ENCODE data around the gene MEGF11.

Gene MEGF11

GRCh38 chr15:66292571-66293418 is 39.2 kb upstream of the MEGF11 start:
- Histone ChIP-seq H3K27me3 (ENCODE audit: low read length) (no peaks in the 10 kb centered on the region), H3K9ac (ENCODE audit: low read length) (peak overlapping the region; percentile 82), H3K4me2 (ENCODE audit: low read depth, low read length, poor library complexity, severe bottlenecking) (peak overlapping the region; percentile 88), H4K20me1 (ENCODE audit: low read depth, low read length) (no peaks in the 10 kb centered on the region), H3K9me2 (replicated peaks; ENCODE audit: insufficient read depth, low read length) (no peaks in the 10 kb centered on the region), H3K79me2 (ENCODE audit: insufficient read depth, low read length) (peaks cover 30% of the 10 kb centered on the region), H3K36me3 (ENCODE audit: low read length) (no peaks in the 10 kb centered on the region), H3F3A (ENCODE audit: insufficient read depth) (peaks cover 15% of the 10 kb centered on the region), H3K4me3 (ENCODE audit: insufficient read depth, low read length, poor library complexity, severe bottlenecking) (peak overlapping the region; percentile 69), H2AFZ (ENCODE audit: low read depth, low read length, severe bottlenecking) (peak overlapping the region; percentile 95), H3K27ac (ENCODE audit: low read depth, low read length) (peak overlapping the region; percentile 89), H3K9me3 (ENCODE audit: insufficient read depth, low read length) (no peaks in the 10 kb centered on the region)
- no peak for TF ChIP-seq CTCF (IDR thresholded peaks at IDR 0.05; ENCODE audit: insufficient read depth, low read length, poor library complexity, severe bottlenecking)
- TF ChIP-seq EZH2phosphoT487 (conservative IDR thresholded peaks at IDR 0.05; ENCODE audit: low read length), result no peak

DNA sequence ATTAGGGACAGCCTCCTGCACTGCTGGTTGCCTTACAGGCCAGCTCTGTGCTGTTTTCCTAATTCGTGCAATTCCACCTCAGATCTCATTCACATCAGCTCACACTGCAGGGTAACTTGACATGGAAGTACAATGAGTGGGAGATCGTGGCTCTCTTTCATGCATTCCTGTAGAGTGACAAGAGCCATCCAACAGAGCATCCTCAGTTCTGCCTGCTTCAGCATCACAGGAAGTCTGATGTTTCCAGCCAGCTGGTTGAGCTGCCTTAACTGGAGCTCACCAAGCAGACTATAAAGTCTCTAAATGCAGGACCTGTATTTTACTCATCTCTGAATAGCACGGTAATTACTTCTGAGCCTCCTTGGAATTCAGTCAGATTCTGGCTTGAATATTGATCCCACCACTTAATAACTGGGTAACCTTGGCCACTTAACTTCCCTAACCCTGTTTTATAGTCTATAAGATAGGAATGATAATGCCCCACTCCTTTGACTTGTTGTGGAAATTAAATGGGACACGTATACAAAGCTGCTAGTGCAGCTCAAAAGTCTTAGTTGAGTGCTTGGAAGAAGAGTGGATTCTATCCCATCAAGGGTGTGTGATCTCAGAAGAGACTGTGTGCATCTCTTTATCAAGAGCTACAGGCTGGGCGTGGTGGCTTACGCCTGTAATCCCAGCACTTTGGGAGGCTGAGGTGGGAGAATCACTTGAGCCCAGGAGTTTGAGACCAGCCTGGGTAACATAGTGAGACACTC is 38.4 kb upstream of the MEGF11 start:
- no peaks in the 10 kb centered on the region for H3K9me3 ChIP-seq (ENCODE audit: insufficient read depth, low read length)
- H3K9ac ChIP-seq (ENCODE audit: low read length), result peak overlapping the region; percentile 82; the same call in 1 of the 2 replicates
- no peak overlapping the region for H2AFZ ChIP-seq (ENCODE audit: low read depth, low read length, severe bottlenecking)
- TF ChIP-seq EZH2phosphoT487 (conservative IDR thresholded peaks at IDR 0.05; ENCODE audit: low read length) (no peak), CTCF (IDR thresholded peaks at IDR 0.05; ENCODE audit: insufficient read depth, low read length, poor library complexity, severe bottlenecking) (no peak)
- no peaks in the 10 kb centered on the region for H3K36me3 ChIP-seq (ENCODE audit: low read length)
- peaks cover 26% of the 10 kb centered on the region for H3K79me2 ChIP-seq (ENCODE audit: insufficient read depth, low read length)
- no peak overlapping the region for H3K4me3 ChIP-seq (ENCODE audit: insufficient read depth, low read length, poor library complexity, severe bottlenecking)
- H3K9me2 ChIP-seq (replicated peaks; ENCODE audit: insufficient read depth, low read length), result no peaks in the 10 kb centered on the region
- H4K20me1 ChIP-seq (ENCODE audit: low read depth, low read length), result no peaks in the 10 kb centered on the region
- peak overlapping the region; percentile 88 for H3K4me2 ChIP-seq (ENCODE audit: low read depth, low read length, poor library complexity, severe bottlenecking)
- H3F3A ChIP-seq (ENCODE audit: insufficient read depth), result peaks cover 15% of the 10 kb centered on the region
- no peaks in the 10 kb centered on the region for H3K27me3 ChIP-seq (ENCODE audit: low read length)
- H3K27ac ChIP-seq (ENCODE audit: low read depth, low read length), result no peak overlapping the region

DNA sequence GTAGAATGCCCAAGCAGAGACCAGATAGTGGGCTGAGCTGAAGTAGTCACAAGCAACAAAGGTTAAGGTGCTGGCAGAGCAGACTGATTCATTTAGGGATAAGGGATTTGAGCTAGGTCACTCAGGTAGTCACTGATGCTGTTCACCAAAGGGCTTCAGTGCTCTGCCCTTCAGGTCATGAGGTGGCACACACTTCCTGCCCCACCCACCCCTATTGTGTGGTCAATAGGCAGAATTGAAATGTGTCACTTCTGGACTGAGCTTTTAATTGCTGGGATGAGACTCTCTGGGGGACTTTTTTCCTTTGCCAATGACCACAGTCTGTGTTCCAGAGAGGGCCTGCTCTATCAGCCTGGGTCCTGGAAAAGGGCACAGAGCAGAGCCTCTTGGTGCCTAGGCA is 37.0 kb upstream of the MEGF11 start:
- TF ChIP-seq CTCF (IDR thresholded peaks at IDR 0.05; ENCODE audit: insufficient read depth, low read length, poor library complexity, severe bottlenecking) (no peak), EZH2phosphoT487 (conservative IDR thresholded peaks at IDR 0.05; ENCODE audit: low read length) (no peak)
- H3K79me2 ChIP-seq (ENCODE audit: insufficient read depth, low read length), result peaks cover 11% of the 10 kb centered on the region
- no peaks in the 10 kb centered on the region for H3K36me3 ChIP-seq (ENCODE audit: low read length)
- no peak overlapping the region for H3K27ac ChIP-seq (ENCODE audit: low read depth, low read length)
- H3K9me3 ChIP-seq (ENCODE audit: insufficient read depth, low read length), result no peaks in the 10 kb centered on the region
- H3K9ac ChIP-seq (ENCODE audit: low read length), result no peak overlapping the region
- no peak overlapping the region for H3K4me3 ChIP-seq (ENCODE audit: insufficient read depth, low read length, poor library complexity, severe bottlenecking)
- H3K4me2 ChIP-seq (ENCODE audit: low read depth, low read length, poor library complexity, severe bottlenecking), result no peak overlapping the region
- H2AFZ ChIP-seq (ENCODE audit: low read depth, low read length, severe bottlenecking), result no peak overlapping the region
- H3K27me3 ChIP-seq (ENCODE audit: low read length), result no peaks in the 10 kb centered on the region
- no peaks in the 10 kb centered on the region for H3K9me2 ChIP-seq (replicated peaks; ENCODE audit: insufficient read depth, low read length)
- peaks cover 15% of the 10 kb centered on the region for H3F3A ChIP-seq (ENCODE audit: insufficient read depth)
- no peaks in the 10 kb centered on the region for H4K20me1 ChIP-seq (ENCODE audit: low read depth, low read length)
